ENCODE data around the gene FBXL19. TPM values are rescaled to one million over a fixed set of nuclear protein-coding genes. Genes with fewer than 3 reads are reported as not detected.

Gene FBXL19
- total and polyA plus RNA-seq, 2 of the 8 experiments (the other 6 are each of a cell fraction or from before 2014, with no cell fraction given): 47.2 to 72.2 TPM

GRCh38 chr16:30980959-30981358 is 57.6 kb downstream of the FBXL19 start:
- Histone ChIP-seq H2BK15ac (ENCODE audit: low read length) (no peak overlapping the region), H3K23ac (ENCODE audit: insufficient read length) (no peak overlapping the region), H2AK5ac (ENCODE audit: low read depth, low read length) (no peak overlapping the region), H3K79me1 (ENCODE audit: low read depth, low read length) (no peaks in the 10 kb centered on the region), H3K56ac (replicated peaks; ENCODE audit: insufficient read length, low read depth, low read length) (no peak overlapping the region), H3K4ac (replicated peaks; ENCODE audit: insufficient read length, low read depth, low read length) (no peak overlapping the region), H2BK120ac (replicated peaks; ENCODE audit: low read depth, low read length) (no peak overlapping the region), H4K20me1 (replicated peaks in 1 of 2; ENCODE audit: control insufficient read depth in 1 of 2, insufficient read depth in 2 of 2, low read length in 2 of 2) (peaks cover 1 to 26% of the 10 kb centered on the region in 2 experiments), H2BK12ac (ENCODE audit: low read depth, low read length) (no peak overlapping the region), H4K91ac (replicated peaks; ENCODE audit: insufficient read length, low read length) (no peak overlapping the region), H2AFZ (ENCODE audit: low read length) (no peak overlapping the region), H3K4me2 (ENCODE audit: insufficient read depth in 1 of 2, low read depth in 2 of 2, low read length in 2 of 2) (no peak overlapping the region), H3K23me2 (ENCODE audit: low read depth, low read length) (peaks cover 3% of the 10 kb centered on the region; the same call in 1 of the 2 replicates), H3K36me3 (ENCODE audit: control insufficient read depth in 2 of 4, insufficient read depth in 4 of 4, low read length in 3 of 4) (peaks cover 10 to 32% (median 27%) of the 10 kb centered on the region in 4 experiments; a peak in 6 of 8 replicates), H4K8ac (ENCODE audit: extremely low read depth, insufficient read depth, low read length) (no peak overlapping the region), H3K27ac (ENCODE audit: low read depth, low read length) (no peak overlapping the region), H4K5ac (ENCODE audit: insufficient read length, low read depth, low read length) (no peak overlapping the region), H3K9me3 (ENCODE audit: insufficient read depth in 2 of 2, low read depth in 1 of 2, low read length in 1 of 2) (no peaks in the 10 kb centered on the region), H3K14ac (ENCODE audit: insufficient read length) (no peak overlapping the region), H3K4me3 (ENCODE audit: extremely low read depth in 1 of 4, insufficient read depth in 2 of 4, low read depth in 3 of 4, low read length in 4 of 4) (no peak overlapping the region), H3K18ac (ENCODE audit: extremely low read depth, low read length) (no peak overlapping the region), H3K9ac (replicated peaks in 1 of 4; ENCODE audit: extremely low read depth in 1 of 4, low read depth in 3 of 4, low read length in 3 of 4) (no peak overlapping the region), H2BK20ac (ENCODE audit: low read length) (no peak overlapping the region), H3K4me1 (replicated peaks in 1 of 4; ENCODE audit: control insufficient read depth in 3 of 4, insufficient read depth in 4 of 4, low read length in 3 of 4) (peaks cover 0 to 5% (median 2%) of the 10 kb centered on the region in 4 experiments; a peak in 4 of 7 replicates), H3K79me2 (ENCODE audit: control insufficient read depth in 1 of 2, insufficient read depth in 2 of 2, low read length in 2 of 2) (no peaks in the 10 kb centered on the region), H3K27me3 (replicated peaks in 1 of 4; ENCODE audit: control insufficient read depth in 3 of 4, extremely low read depth in 1 of 4, insufficient read depth in 3 of 4, low read length in 3 of 4) (no peaks in the 10 kb centered on the region), H2BK5ac (ENCODE audit: low read depth, low read length) (no peak overlapping the region; the same call in 1 of the 2 replicates)
- DNase-seq (ENCODE audit: low read depth in 1 of 2, low spot score in 2 of 2): no peak
- ChIA-PET POLR2A (ENCODE audit: partially characterized antibody) (interaction anchor here (0.7 to 5.9 kb wide), 3 partner anchors 11 to 69 kb away, joined by 3 to 45 read pairs (median 26); no protein-coding TSS in a partner anchor), CTCF (ENCODE audit: partially characterized antibody) (interaction anchor here (1.1 to 3.2 kb wide), 3 partner anchors 45 to 61 kb away, joined by 3 to 13 read pairs (median 3); partner anchors contain the start of gene STX4)
- no peak for FAIRE-seq
- 97% methylated on average over 14 of the region's 14 CpGs; no CpG with 5 or more reads in 1 of the 2 experiments for WGBS, 2 experiments (ENCODE audit: extremely low coverage in 1 of 2, insufficient coverage in 1 of 2, insufficient read length in 1 of 2, insufficient replicate concordance in 2 of 2, low coverage in 1 of 2, low lambda C conversion rate in 2 of 2, missing lambda C conversion rate in 1 of 2)
- no peak for TF ChIP-seq TBP (IDR thresholded peaks at IDR 0.05; ENCODE audit: low read depth, low read length)
- TF ChIP-seq NANOG (IDR thresholded peaks at IDR 0.05; ENCODE audit: insufficient read depth, low read depth, low read length, poor library complexity, severe bottlenecking): no peak
- TF ChIP-seq KDM1A (IDR thresholded peaks at IDR 0.05; ENCODE audit: borderline replicate concordance, low read length): no peak
- no peak for TF ChIP-seq GTF2F1 (IDR thresholded peaks at IDR 0.05; ENCODE audit: borderline replicate concordance, low read depth, low read length)
- no peak for TF ChIP-seq SIRT6 (IDR thresholded peaks at IDR 0.05; ENCODE audit: low read length)
- no peak for TF ChIP-seq CHD1 (IDR thresholded peaks at IDR 0.05; ENCODE audit: low read depth, low read length)
- TF ChIP-seq ASH2L (IDR thresholded peaks at IDR 0.05; ENCODE audit: low read length): no peak
- TF ChIP-seq NRF1 (IDR thresholded peaks at IDR 0.05; ENCODE audit: low read depth, low read length): no peak
